B cell (primary cell): Measurements from ENCODE around the gene DPH7.

Experiments
- CTCF ChIP-seq: fragments of 200-600 bp; IDR thresholded peaks from one replicate; pipeline ENCODE4 v1.8.0; 2022; ENCODE audit warnings: antibody characterized with exemption, mild to moderate bottlenecking
- EZH2 ChIP-seq: IDR thresholded peaks from 2 replicates; pipeline ENCODE4 v1.6.1; 2012; ENCODE audit warnings: borderline replicate concordance, low read depth, mild to moderate bottlenecking, moderate library complexity, low read length; ENCODE audit not compliant: insufficient read depth, poor library complexity, severe bottlenecking

DNA sequence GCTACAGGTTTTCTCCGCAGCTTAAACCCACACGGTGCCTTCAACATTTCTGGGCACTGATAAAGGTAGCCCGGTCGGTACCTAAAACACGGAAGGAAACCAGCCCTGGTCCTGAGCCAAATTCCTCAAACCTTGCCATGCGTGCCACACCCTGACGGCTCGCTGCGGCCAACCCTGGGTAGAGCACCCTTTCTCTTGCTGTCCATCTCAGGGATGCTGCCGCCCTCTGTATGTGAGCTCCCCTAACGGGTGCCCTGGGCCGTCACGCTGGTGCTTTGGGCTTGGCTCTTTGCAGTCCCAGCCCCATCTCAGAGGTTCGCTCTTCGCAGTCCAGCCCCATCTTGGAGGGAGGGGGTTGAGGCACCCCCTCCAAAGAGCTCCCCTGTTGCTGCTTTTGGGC lies 72.5 kb downstream of the DPH7 start:
- TF ChIP-seq CTCF (no peak), EZH2 (no peak)
